GM19193 (cell line): ENCODE measurements around the gene COX7B2.

Experiments used
- POLR2A ChIP-seq: IDR thresholded peaks from 4 replicates; pipeline ENCODE4 v1.6.1; 2011; ENCODE audit not compliant: insufficient read depth, insufficient read length; ENCODE audit errors: extremely low read depth

The COX7B2 gene, protein sequence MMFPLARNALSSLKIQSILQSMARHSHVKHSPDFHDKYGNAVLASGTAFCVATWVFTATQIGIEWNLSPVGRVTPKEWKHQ

DNA sequence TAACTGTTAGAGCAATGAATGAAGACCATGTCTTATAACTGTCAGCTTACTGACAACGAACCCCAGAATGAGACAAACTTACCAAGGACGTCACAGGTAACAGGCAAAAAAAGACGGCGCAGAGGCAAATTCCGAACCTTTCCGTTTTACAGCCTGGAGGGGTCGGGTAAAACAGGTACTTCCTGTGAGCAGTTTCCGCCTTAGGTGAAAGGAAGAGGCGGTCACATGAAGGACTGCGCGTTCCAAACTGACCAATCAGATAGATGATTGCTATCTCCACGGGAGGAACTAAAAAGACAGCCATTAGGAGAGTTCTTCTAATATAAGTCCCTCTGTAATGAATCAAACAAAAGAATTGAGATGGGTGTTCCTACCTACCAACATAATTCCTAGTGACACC, at the start of gene COX7B2:
Gene COX7B2, minus strand, starts transcription at position 168 of the 400 bp plus-strand sequence. CDS start 174,053 bp downstream, outside the sequence.
- TF ChIP-seq POLR2A: no peak

DNA sequence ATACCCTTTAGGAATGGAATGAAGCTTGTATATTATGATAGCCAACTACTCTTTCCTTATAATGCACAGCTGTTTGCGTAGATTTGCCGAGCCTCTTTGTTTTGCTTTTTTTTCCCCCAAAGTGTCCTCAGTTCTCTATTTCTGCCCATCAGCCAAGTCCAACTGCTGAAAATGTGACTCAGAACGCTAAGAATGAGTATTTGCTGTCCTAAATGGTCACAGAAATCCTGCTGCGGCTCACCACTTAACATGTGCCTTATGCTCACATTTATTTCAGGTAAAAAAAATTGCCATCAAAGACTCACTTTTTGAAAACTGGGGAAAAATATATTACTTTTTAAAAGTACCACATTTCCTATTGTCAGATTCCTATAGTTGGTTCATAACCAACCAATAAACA, 47.4 kb upstream of the COX7B2 start:
- no peak for TF ChIP-seq POLR2A

DNA sequence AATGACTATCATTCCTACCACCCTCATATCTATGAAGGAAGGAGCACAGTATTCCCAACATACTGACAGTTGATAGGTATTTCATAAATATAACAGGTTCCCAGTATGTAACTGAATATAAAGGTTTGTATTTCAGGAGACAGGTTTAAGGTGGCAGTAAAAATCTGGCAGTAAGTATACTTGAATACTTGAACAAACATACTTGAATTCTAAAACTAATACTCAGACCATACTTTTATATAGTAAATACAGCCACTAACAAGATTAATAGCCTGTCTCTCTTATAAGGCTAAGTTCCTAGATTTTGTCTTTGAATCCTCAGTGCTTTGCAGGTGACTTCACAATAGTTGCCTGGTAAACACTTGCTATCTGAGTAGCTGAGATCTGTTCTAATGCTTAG, 46.6 kb upstream of the COX7B2 start:
- no peak for TF ChIP-seq POLR2A

DNA sequence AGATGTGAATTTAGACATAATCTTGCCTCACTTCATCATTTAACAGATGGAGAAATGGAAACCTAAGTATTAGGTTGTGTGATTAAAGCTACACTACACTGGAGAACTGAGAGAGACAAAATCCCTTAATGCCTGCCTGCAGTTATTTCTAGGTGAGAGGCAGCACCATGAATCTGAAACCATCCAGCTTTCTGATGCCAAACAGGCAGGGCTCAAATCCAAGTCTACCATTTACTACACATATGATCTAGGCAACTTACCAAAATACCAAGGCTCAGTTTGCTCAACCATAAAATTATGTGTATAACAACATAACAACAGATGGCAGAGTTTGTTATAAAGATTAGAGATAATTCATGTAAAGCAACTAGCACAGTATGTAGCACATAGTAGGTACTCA, 45.6 kb upstream of the COX7B2 start:
- TF ChIP-seq POLR2A: no peak

DNA sequence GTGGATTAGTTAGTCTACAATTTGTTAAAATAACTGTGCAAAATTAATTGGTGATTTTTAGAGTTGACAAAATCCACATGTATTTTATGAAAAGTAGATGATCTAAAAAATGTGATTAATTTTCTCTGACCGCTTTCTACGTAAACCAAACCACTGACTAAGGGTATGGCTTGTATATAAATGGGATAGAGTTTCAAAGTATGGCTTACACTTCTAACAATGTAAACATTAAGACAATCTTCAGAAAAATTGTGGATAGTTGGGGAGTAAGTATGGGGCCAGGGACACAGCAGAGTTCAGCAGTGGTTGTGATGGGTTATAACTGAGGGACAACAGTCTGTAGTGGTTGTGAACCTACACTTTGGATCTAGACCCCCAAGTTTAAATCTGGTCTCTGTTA, 44.5 kb upstream of the COX7B2 start:
- no peak for TF ChIP-seq POLR2A

DNA sequence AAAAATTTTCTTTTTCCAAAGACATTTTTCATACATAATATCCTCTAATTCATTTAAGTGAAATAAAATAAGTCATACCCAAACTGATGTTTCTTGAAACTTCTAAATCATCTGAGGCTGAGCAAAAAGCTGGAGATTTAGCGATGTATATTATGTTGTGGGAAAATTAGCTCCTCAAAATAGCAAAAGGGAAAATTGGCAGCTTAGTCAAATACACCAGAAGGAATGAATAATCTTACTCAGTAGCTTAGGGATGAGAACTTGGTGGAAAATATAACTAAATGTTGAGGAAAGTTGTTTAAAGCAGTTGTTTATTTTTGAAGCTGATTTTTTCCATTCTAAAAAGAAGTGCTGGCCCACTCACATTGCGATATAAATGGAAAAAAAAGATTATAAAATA, 43.4 kb upstream of the COX7B2 start:
- no peak for TF ChIP-seq POLR2A

DNA sequence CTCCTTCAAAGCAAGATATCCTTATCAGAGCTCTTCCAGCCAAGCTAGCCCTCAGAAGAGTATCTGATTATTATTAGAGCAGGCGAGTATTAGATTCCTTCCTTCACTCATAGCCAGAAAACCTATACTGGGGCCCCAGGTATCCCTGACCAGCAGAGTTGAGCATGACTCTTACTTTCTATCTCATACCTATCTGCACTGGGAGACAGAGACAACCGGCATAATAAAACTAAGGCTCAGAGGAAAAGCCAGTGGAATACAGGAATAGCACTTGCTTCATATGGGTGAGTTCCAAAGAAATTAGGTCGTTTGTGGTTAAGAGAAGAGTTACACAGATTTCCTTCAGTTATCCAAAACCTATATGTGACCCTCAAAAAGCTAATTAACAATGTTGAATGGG, 41.8 kb upstream of the COX7B2 start:
- no peak for TF ChIP-seq POLR2A

DNA sequence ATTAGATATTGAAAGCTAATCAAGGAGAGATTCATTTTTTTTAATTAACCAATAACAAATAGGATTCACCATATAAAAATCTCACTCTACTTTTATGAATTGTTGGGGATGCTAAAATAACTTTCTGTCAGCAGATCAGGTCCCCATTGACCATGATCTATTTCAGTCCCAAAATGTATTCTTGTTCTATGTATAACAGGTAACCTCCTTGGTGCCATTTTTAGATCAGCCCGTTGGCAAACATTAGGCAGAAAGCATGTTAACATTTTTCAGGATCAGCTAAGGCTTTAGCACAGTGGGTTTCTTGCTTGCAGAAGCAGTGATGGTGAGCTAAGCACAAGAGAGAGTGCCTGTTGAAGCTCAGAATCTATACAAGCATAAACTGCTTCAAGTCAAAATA, 40.8 kb upstream of the COX7B2 start:
- no peak for TF ChIP-seq POLR2A

DNA sequence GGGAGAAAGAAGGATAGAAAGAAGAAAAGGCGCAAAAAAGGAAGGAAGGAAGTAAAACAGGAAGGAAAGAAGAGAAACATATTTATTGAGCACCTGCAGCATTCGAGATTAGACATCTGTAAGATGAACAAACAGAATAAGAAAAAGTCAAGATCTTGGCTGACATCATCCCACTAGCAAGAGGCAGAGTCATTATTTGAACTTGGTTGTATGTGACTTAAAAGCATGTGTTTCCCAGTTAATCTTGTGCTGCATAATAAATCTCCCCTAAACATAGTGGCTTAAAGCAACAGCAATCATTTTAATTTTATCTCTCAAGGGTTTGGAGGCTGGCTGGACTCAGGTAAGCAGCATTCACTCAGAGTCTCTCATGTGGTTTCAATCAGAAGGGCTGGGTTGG, 38.5 kb upstream of the COX7B2 start:
- TF ChIP-seq POLR2A: no peak

DNA sequence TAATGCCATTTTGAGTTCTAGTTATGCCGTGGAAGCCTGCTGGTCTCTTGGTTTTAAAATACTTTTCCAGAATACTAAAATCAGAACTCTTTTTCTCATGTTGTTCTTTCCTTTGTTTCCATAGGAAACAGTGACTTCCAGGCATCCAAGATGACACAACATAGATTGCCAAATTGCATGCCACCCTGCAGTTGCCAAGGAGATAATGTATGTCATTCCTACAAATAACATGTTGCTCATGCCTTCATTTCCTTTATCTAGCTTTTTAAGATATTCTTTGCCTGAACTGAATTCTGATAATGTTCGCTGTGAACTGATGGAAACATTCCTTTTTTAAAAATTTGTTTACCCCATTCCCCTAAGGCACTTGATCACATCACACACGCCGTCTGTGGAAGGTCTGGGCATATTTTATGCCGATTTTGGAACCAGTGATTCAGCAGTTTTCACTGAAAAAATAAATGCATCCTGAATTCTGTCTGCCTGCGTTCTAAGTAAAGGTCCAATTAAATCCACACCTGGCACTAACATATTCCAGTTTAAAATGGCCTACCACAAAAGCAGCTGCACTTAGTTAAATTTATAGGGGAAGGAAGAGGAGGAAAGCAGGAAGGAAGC, 38.0 kb upstream of the COX7B2 start:
- no peak for TF ChIP-seq POLR2A

DNA sequence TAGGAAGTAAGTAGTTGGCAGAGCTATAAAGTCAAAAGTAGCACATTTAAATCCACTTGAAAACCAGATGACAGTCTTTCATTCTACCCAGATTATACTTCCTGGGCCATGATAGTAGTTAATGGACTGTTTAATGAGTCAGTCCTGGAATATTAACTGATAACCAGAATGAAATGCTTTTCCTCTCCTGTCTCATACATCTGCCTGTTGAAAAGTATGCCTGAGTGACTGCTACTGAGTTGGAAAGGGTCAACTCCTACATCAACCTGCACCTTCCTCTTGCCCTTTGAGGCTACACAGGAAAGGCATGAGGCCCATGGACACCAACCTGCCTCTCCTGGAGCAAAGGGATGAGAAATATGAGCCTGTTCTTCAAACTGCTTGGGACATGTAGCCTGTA, 36.0 kb upstream of the COX7B2 start:
- TF ChIP-seq POLR2A: no peak

DNA sequence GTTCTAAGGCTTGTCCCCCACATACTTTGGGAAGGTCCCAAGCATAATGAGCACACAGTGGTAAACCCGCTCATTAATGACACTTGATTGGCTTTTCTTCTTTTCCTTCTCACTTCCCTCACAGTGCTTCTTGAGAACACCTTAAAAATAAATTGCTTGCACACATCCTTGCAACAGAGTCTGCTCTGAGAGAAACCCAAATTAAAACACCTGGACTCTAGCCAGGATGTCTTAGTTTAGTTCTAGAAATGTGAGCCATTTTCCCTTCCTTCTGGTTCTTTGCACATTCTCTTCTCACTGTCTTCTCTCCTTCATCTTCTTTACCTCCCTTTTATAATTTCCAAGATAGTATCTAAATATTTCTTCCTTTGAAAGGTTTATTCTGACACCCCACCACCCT, 35.3 kb upstream of the COX7B2 start:
- TF ChIP-seq POLR2A: no peak

DNA sequence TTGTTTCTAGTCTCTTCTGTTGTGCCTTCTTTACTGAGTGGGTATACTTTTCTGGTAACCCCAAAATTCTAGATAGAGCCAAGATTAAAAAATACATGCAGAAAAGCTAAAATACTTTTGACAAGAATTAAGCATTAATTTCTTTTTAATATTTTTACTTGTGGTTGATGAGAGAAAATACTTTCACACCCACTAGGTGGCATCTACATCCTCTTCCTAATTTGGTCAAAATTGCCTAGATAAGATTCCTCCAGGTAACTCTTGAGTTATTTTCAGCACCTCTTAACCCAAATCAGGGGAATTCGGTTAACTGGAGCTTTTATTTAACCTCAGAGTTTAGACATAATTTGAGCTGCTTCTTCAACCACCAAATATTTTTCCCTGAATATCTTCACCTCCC, 28.4 kb upstream of the COX7B2 start:
- no peak for TF ChIP-seq POLR2A

DNA sequence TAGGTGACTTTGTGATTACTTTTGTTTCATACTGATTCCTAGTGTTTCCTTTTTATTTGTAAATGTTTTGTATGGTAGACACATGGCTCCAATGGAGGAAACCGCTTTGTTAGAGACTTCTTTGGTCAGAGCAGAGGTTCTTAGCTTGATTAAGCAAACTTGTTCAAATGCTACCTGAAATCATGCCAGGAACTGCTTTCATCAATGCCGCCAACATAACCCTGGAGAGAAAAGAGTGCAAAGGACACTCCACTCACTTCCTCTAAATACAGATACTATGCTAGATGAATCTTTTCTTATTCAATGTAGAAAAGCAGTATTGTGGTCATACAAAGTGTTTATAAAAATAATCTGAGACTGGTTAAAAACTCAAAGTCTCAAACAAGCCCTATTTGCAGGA, 25.7 kb upstream of the COX7B2 start:
- TF ChIP-seq POLR2A: no peak

DNA sequence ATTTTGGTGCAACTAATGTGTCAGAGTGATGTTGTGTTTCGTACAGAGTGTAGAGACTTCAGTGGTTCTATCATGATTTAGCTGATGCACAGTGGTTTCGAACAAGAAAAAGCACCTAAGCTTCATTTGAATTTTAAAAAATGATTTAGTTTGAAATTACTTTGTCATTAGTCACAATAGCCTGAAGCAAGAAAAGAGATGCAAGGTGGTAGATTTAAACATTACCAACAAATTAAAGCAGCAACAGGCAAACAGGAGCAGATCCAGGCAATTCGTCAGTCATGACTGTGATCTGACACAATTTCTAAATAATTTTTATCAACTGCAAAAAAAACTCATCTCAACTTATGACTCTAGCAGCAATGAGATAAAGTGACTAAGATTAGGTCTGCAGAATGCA, 24.6 kb upstream of the COX7B2 start:
- no peak for TF ChIP-seq POLR2A

DNA sequence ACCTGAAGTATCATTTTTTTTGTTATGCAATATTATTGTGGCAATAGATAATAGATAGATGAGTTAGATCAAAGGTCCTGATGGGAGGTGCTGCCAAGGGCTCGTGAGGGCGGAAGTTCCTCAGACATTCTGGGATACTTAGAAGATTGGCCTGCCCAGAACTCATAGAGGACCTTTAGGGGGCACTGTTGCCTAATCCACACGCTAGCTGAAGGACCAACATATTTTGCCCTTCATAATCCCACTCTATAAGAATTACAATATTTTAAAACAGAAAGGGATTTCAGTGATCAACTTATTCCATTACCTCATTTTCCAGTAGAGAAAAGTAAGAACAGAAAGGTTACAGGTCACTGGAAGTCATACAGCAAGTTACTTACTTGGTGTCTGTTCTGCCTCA, 22.9 kb upstream of the COX7B2 start:
- no peak for TF ChIP-seq POLR2A

DNA sequence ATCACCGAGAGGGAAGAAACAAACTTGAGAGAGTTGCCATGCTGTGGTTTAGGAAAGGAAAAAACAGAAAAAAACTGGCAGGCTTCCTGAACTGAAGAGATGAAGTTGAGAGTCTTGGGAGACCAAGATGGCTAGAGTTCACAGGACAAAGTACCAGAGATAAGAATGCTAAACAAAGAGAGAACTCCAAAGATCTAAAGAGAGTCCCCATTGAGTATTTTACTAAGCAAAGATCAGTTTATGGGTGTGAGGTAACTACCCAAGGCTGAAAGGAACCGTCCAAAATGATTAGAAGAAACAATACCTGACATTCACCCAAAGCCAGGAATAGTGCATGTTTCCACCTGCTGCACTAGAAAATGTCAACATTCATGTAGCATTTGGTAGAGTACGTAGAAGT, 21.8 kb upstream of the COX7B2 start:
- no peak for TF ChIP-seq POLR2A
